ENCODE results near the gene C4orf50. TPM values are rescaled to one million over a fixed set of nuclear protein-coding genes. Genes with fewer than 3 reads are reported as not detected.

C4orf50 gene
- total RNA-seq, 1 experiment from 2014 or later = 0.17 TPM

DNA sequence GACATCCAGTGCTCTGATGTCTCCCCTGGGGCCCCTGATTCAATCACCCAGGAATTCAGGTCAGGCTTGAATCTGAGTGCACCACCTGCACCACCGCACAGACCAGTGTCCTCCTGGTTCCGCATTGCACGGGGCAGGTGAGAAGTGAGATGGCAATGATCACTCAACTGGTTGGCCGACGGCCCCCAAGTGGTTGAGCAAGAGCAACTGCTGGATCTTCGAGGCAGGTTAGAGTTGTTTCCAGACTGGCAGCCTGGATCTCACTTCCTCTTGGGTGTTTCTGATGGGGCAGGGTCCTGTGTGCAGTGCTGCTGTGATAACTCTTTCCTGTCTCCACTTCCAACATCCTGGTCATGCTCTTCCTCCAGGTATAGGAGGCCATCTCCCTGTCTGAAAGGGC, 50.4 kb downstream of the C4orf50 start:
- no peaks in the 10 kb centered on the region for H3K4me1 ChIP-seq (ENCODE audit: insufficient read depth, low read length)
- no peak overlapping the region for H3T11ph ChIP-seq (ENCODE audit: low read length)
- no peak overlapping the region for H4K8ac ChIP-seq (replicated peaks; ENCODE audit: insufficient read length, low read depth, low read length)
- TF ChIP-seq, protein P1, sequence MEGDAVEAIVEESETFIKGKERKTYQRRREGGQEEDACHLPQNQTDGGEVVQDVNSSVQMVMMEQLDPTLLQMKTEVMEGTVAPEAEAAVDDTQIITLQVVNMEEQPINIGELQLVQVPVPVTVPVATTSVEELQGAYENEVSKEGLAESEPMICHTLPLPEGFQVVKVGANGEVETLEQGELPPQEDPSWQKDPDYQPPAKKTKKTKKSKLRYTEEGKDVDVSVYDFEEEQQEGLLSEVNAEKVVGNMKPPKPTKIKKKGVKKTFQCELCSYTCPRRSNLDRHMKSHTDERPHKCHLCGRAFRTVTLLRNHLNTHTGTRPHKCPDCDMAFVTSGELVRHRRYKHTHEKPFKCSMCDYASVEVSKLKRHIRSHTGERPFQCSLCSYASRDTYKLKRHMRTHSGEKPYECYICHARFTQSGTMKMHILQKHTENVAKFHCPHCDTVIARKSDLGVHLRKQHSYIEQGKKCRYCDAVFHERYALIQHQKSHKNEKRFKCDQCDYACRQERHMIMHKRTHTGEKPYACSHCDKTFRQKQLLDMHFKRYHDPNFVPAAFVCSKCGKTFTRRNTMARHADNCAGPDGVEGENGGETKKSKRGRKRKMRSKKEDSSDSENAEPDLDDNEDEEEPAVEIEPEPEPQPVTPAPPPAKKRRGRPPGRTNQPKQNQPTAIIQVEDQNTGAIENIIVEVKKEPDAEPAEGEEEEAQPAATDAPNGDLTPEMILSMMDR (conservative IDR thresholded peaks at IDR 0.05) = peak; percentile 31; the same call in 1 of the 3 replicates
- no peak overlapping the region for H3K4ac ChIP-seq (ENCODE audit: low read depth, low read length)
- no peak overlapping the region for H3K14ac ChIP-seq (ENCODE audit: insufficient read depth, low read length)
- no peak overlapping the region for H3K4me2 ChIP-seq (ENCODE audit: insufficient read depth, insufficient read length, low read length)
- H3K23me2 ChIP-seq (ENCODE audit: insufficient read length, low read depth, low read length, poor library complexity, severe bottlenecking) = no peaks in the 10 kb centered on the region
- no peak overlapping the region for H2AK5ac ChIP-seq (ENCODE audit: insufficient read length, low read length)
- no peak overlapping the region for H3K56ac ChIP-seq (ENCODE audit: insufficient read length, low read depth, low read length)
- H3K9ac ChIP-seq (ENCODE audit: extremely low read depth, insufficient read length, low read length) = no peak overlapping the region
- no peak overlapping the region for H2BK15ac ChIP-seq (ENCODE audit: low read depth, low read length)
- Mint-ChIP-seq H3K4me1 (peaks cover 22 to 32% of the 10 kb centered on the region in 2 experiments), H3K9me3 (no peaks in the 10 kb centered on the region; a peak in 1 of 5 replicates), H3K27ac (no peak overlapping the region), H3K27me3 (ENCODE audit: low read depth) (peaks cover 19% of the 10 kb centered on the region), H3K4me3 (no peak overlapping the region), H3K36me3 (ENCODE audit: insufficient read depth in 1 of 3, low read depth in 3 of 3) (no peaks in the 10 kb centered on the region)
- no peak overlapping the region for H2BK5ac ChIP-seq (ENCODE audit: insufficient read length, low read length)
- no peaks in the 10 kb centered on the region for H3K79me2 ChIP-seq (ENCODE audit: insufficient read depth, low read length)
- no peak overlapping the region for H4K91ac ChIP-seq (ENCODE audit: insufficient read length, low read depth, low read length)
- no peak overlapping the region for H2BK20ac ChIP-seq (ENCODE audit: low read depth, low read length, poor library complexity, severe bottlenecking)
- H3K23ac ChIP-seq (ENCODE audit: insufficient read length, low read depth, low read length) = no peak overlapping the region
- H4K5ac ChIP-seq (ENCODE audit: insufficient read length, low read depth, low read length) = no peak overlapping the region
- H3K9me3 ChIP-seq (ENCODE audit: control insufficient read depth, low read depth, low read length) = no peaks in the 10 kb centered on the region
- WGBS (ENCODE audit: extremely low coverage, insufficient read length, low lambda C conversion rate) = no CpG with 5 or more reads among the region's 6 CpGs
- no peak overlapping the region for H2BK120ac ChIP-seq (ENCODE audit: low read depth, low read length, poor library complexity, severe bottlenecking)
- H3K27ac ChIP-seq (ENCODE audit: insufficient read length, low read depth, low read length) = no peak overlapping the region
- no peak overlapping the region for H2AFZ ChIP-seq (ENCODE audit: low read length)
- H3K27me3 ChIP-seq (ENCODE audit: insufficient read depth, low read length) = no peaks in the 10 kb centered on the region
- DNase-seq = no peak
- no peak overlapping the region for H3K18ac ChIP-seq (ENCODE audit: insufficient read length, low read depth, low read length)
- no peak overlapping the region for H2BK12ac ChIP-seq (ENCODE audit: insufficient read length, low read depth, low read length)
- H3K79me1 ChIP-seq (ENCODE audit: insufficient read depth, low read depth, low read length, poor library complexity, severe bottlenecking) = no peaks in the 10 kb centered on the region
- H4K20me1 ChIP-seq (ENCODE audit: control insufficient read depth, insufficient read depth, insufficient read length) = no peaks in the 10 kb centered on the region

Measured in H9 (cell line).